Brain microvascular endothelial cell (primary cell): ENCODE data around the gene OR56A1.

Source experiments
- DNase-seq: peaks from one replicate; pipeline ENCODE4 v3.0.0-alpha.2; 2020
- H3K27ac ChIP-seq: fragments of 250-450 bp; sonication (Bioruptor Pico); 2 replicates; pipeline ENCODE4 v1.5.1; 2020; ENCODE audit warnings: mild to moderate bottlenecking, moderate library complexity
- H3K27me3 ChIP-seq: fragments of 250-450 bp; sonication (Bioruptor Pico); replicated peaks from 2 replicates; pipeline ENCODE4 v1.5.1; 2020; ENCODE audit warnings: mild to moderate bottlenecking
- H3K36me3 ChIP-seq: fragments of 250-450 bp; sonication (Bioruptor Pico); replicated peaks from 2 replicates; pipeline ENCODE4 v1.5.1; 2020; ENCODE audit warnings: mild to moderate bottlenecking
- H3K4me3 ChIP-seq: 2 replicates; pipeline ENCODE4 v1.5.1; 2011; ENCODE audit warnings: low read depth, mild to moderate bottlenecking, control low read depth, low read length, moderate library complexity
- in situ Hi-C: cut with HindIII; loops from 2 replicates; pipeline ENCODE4 v1.10.0; 2017; ENCODE audit warnings: low sequenced_read_pairs, low pct_ligation_motif_present
- TF ChIP-seq, protein P1 (sequence below): IDR thresholded peaks from 2 replicates; pipeline ENCODE4 v1.5.1; 2011; ENCODE audit warnings: low read depth, mild to moderate bottlenecking, moderate library complexity, low read length, control low read depth, inconsistent platforms; ENCODE audit errors: missing control alignments

The OR56A1 gene

DNA sequence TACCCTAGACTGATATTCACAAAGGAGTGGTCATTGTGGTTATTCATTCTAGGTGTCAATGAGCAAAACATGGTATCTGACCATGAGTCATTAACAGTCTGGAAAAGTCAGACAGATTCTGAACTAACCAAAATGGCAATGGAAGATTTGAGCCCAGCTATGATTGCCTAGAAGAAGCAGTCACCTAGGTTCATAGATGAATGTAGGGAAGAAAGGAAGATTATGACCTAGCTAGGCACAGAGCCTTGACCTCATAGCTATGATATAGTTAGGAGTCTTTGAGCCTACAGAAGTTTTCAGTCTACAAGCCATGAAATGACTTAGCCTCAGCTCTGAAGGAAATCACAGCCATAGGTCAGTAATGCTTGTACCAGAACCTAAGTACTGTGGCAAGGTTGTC lies 24.2 kb downstream of the OR56A1 start:
- no peak overlapping the region for H3K4me3 ChIP-seq
- in situ Hi-C loops: no loop called here
- TF ChIP-seq, protein P1, sequence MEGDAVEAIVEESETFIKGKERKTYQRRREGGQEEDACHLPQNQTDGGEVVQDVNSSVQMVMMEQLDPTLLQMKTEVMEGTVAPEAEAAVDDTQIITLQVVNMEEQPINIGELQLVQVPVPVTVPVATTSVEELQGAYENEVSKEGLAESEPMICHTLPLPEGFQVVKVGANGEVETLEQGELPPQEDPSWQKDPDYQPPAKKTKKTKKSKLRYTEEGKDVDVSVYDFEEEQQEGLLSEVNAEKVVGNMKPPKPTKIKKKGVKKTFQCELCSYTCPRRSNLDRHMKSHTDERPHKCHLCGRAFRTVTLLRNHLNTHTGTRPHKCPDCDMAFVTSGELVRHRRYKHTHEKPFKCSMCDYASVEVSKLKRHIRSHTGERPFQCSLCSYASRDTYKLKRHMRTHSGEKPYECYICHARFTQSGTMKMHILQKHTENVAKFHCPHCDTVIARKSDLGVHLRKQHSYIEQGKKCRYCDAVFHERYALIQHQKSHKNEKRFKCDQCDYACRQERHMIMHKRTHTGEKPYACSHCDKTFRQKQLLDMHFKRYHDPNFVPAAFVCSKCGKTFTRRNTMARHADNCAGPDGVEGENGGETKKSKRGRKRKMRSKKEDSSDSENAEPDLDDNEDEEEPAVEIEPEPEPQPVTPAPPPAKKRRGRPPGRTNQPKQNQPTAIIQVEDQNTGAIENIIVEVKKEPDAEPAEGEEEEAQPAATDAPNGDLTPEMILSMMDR: no peak
- no peak for DNase-seq
- no peaks in the 10 kb centered on the region for H3K36me3 ChIP-seq
- H3K27me3 ChIP-seq: no peaks in the 10 kb centered on the region
- no peak overlapping the region for H3K27ac ChIP-seq

DNA sequence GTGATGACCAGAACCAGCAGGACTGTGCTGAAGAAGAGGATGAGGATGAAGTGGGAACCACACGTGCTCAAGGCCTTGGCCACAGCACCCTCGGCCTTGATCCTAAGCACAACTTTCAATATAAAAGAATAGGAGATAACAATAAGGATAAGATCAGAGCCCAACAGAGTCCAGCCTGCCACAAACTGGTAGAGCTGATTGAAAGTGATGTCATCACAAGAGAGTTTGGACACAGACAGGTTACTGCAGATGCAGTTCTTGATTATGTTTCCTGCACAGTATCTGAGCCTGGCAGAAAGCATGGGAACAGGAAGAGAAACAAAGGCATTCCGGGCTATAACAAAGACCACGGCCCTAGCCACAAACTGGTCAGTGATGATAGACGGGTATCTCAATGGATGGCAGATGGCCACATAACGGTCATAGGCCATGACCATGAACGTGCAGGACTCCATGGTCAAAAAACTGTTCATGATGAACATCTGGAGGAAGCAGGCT lies 28.3 kb downstream of the OR56A1 start:
- Histone ChIP-seq H3K27me3 (no peaks in the 10 kb centered on the region), H3K36me3 (no peaks in the 10 kb centered on the region), H3K4me3 (no peak overlapping the region), H3K27ac (no peak overlapping the region)
- TF ChIP-seq, protein P1: no peak
- in situ Hi-C loops: no loop called here
- no peak for DNase-seq

DNA sequence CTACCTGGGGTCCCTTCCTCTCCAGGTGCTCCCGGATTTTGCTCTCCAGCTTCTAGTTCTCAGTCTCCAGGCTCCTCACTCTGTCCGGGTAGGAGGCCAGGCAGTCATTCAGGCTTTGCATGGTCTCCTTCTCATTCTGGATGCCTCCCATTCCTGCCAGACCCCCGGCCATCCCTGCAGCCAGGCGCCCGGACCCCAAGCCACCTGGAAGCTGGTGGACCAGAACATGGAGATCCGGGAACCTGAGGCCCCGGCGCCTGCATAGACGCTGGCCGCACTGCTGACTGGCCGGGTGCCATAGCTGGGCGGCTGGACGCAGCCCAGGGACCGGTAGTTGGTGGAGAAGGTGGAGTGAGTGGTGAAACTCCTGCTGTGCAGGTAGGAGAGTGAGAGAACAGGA lies 35.8 kb downstream of the OR56A1 start:
- H3K27ac ChIP-seq: no peak overlapping the region
- no peak for DNase-seq
- in situ Hi-C loops: no loop called here
- no peaks in the 10 kb centered on the region for H3K36me3 ChIP-seq
- no peak overlapping the region for H3K4me3 ChIP-seq
- H3K27me3 ChIP-seq: no peaks in the 10 kb centered on the region
- TF ChIP-seq, protein P1: no peak

DNA sequence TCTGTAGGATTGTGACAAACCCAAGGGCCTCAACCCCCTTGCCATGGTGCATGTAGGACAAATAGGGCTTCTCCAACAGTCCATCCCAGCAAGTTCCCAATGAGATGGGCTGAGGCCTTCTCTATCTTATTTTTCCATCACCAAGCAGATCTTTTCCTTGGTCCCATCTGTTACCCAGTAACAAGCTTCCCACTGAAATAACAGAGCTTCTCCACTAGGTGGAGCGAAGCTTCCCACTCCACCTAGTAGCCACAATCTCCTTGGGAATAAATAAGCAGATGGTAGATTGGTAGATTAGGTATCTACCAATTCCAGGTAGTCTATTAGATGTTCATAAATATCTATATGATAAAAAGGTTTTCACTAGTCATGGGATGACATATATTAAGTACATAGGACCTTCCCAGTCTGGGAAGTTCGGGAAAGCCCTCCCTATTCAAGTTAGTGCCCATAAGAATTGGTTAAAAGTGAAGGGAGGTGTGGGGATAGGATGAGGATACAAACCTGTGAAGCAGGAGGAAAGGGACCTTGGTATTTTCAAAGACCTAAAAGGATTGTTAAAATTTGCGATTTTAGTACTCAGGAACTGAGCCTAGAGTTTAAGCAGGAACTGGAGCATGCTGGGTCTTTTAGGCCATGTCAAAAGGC lies 37.8 kb downstream of the OR56A1 start:
- peak; percentile 8 for DNase-seq
- H3K27me3 ChIP-seq: no peaks in the 10 kb centered on the region
- in situ Hi-C loops: no loop called here
- H3K36me3 ChIP-seq: no peaks in the 10 kb centered on the region
- TF ChIP-seq, protein P1: peak; percentile 38
- no peak overlapping the region for H3K4me3 ChIP-seq
- H3K27ac ChIP-seq: no peak overlapping the region

DNA sequence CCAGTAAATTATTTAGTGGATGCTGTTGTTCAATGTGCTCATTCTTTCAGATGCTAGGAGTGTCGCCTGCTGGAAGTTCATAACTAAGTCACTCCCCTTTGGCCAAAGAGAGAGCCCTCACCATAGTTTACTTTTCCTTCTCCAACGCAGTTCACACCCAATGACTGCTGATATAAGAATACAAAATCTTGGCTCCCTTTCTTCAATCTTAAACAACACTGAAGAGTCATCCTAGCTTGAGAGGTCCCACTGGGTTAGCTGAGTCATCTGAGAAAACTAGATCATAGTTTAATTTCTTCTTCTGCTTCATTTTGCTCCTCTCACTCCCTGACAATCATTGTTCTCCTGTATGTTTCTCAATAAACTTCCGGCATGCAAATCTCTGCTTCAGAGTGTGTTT lies 38.4 kb downstream of the OR56A1 start:
- in situ Hi-C loops: no loop called here

More for the DNA sequence above, 38.4 kb downstream of the OR56A1 start:
- no peak for DNase-seq
- Histone ChIP-seq H3K27me3 (no peaks in the 10 kb centered on the region), H3K27ac (no peak overlapping the region), H3K36me3 (no peaks in the 10 kb centered on the region), H3K4me3 (no peak overlapping the region)
- TF ChIP-seq, protein P1: no peak
